ENCODE data around the gene KDELR3. TPM values are rescaled to one million over a fixed set of nuclear protein-coding genes. Genes with fewer than 3 reads are reported as not detected.

The KDELR3 gene
- total and polyA plus RNA-seq, 2 donors (not counting 1 experiment from before 2014, with no cell fraction given) = 78.8 to 305 TPM

DNA sequence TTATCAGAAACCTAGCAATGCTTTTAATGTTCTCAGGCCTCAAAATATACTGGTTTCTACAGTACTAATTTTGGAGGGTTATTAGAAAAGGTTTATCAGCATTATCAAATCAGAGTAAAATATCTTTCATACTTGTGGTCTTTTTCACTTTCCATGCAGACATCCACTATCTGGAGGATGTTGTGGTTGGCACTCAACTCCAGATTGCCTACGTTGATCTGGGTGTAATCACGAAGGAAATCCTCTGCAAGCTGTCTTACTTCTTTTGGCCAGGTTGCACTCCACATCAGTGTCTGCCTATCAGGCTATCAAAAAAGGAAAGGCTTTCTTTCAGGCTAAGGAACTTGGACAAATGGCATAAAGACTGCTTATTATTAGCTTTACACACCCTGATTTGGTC is 26.6 kb downstream of the KDELR3 start:
- H3K27ac ChIP-seq (ENCODE audit: insufficient read depth, low read length) = no peak overlapping the region

DNA sequence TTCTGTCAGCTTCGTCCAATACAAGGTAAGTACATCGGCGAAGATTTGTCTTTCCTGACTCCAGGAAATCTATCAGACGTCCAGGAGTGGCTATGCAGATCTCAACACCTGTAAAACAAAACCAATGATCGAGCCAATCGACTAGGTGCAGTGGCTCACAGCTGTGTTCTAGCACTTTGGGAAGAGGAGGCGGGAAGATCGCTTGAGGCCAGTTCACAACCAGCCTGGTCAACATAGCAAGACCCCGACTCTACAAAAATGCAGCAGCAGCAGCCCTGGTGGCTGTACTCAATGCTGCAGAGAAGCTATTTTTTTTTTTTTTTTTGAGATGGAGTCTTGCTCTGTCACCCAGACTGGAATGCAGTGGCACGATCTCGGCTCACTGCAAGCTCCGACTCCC is 27.0 kb downstream of the KDELR3 start:
- H3K4me1 ChIP-seq (ENCODE audit: control insufficient read depth, extremely low read depth, insufficient read depth, low read length) = peaks cover 25% of the 10 kb centered on the region
- peaks cover 38% of the 10 kb centered on the region for H3K36me3 ChIP-seq (ENCODE audit: control insufficient read depth, insufficient read depth, low read length)
- H3K9me3 ChIP-seq (ENCODE audit: control insufficient read depth, insufficient read depth, low read depth, low read length) = no peaks in the 10 kb centered on the region
- no peak overlapping the region for H3K4me3 ChIP-seq (replicated peaks in 1 of 4; ENCODE audit: control extremely low read depth in 1 of 4, insufficient read depth in 1 of 4, low read depth in 3 of 4, low read length in 4 of 4)
- no peak overlapping the region for H2AFZ ChIP-seq (ENCODE audit: low read length)
- DNase-seq (ENCODE audit: low read depth in 2 of 2) = no peak
- H3K9ac ChIP-seq (ENCODE audit: insufficient read depth, low read length) = no peak overlapping the region
- H3K4me2 ChIP-seq (ENCODE audit: extremely low read depth, insufficient read depth, low read length) = no peak overlapping the region
- no peaks in the 10 kb centered on the region for H3K27me3 ChIP-seq (ENCODE audit: control insufficient read depth, insufficient read depth, low read length)
- H3K27ac ChIP-seq (ENCODE audit: insufficient read depth, low read length) = no peak overlapping the region
- no peaks in the 10 kb centered on the region for H4K20me1 ChIP-seq (ENCODE audit: control insufficient read depth, extremely low read depth, insufficient read depth, low read length)
- TF ChIP-seq, protein P1, sequence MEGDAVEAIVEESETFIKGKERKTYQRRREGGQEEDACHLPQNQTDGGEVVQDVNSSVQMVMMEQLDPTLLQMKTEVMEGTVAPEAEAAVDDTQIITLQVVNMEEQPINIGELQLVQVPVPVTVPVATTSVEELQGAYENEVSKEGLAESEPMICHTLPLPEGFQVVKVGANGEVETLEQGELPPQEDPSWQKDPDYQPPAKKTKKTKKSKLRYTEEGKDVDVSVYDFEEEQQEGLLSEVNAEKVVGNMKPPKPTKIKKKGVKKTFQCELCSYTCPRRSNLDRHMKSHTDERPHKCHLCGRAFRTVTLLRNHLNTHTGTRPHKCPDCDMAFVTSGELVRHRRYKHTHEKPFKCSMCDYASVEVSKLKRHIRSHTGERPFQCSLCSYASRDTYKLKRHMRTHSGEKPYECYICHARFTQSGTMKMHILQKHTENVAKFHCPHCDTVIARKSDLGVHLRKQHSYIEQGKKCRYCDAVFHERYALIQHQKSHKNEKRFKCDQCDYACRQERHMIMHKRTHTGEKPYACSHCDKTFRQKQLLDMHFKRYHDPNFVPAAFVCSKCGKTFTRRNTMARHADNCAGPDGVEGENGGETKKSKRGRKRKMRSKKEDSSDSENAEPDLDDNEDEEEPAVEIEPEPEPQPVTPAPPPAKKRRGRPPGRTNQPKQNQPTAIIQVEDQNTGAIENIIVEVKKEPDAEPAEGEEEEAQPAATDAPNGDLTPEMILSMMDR (conservative IDR thresholded peaks at IDR 0.05 in 1 of 2, IDR thresholded peaks at IDR 0.05 in 1 of 2; ENCODE audit: low read depth in 1 of 2, low read length in 2 of 2) = no peak
- no peak for TF ChIP-seq EZH2 (IDR thresholded peaks at IDR 0.05; ENCODE audit: low read length, missing control alignments)
- peaks cover 52% of the 10 kb centered on the region for H3K79me2 ChIP-seq (ENCODE audit: control insufficient read depth, insufficient read depth, low read length)

More for the DNA sequence above, 26.6 kb downstream of the KDELR3 start:
- Histone ChIP-seq H3K9me3 (ENCODE audit: control insufficient read depth, insufficient read depth, low read depth, low read length) (no peaks in the 10 kb centered on the region), H3K4me2 (ENCODE audit: extremely low read depth, insufficient read depth, low read length) (no peak overlapping the region), H3K9ac (ENCODE audit: insufficient read depth, low read length) (no peak overlapping the region), H4K20me1 (ENCODE audit: control insufficient read depth, extremely low read depth, insufficient read depth, low read length) (no peaks in the 10 kb centered on the region), H3K27me3 (ENCODE audit: control insufficient read depth, insufficient read depth, low read length) (no peaks in the 10 kb centered on the region), H3K4me3 (replicated peaks in 1 of 4; ENCODE audit: control extremely low read depth in 1 of 4, insufficient read depth in 1 of 4, low read depth in 3 of 4, low read length in 4 of 4) (no peak overlapping the region), H3K4me1 (ENCODE audit: control insufficient read depth, extremely low read depth, insufficient read depth, low read length) (peaks cover 25% of the 10 kb centered on the region), H3K79me2 (ENCODE audit: control insufficient read depth, insufficient read depth, low read length) (peaks cover 52% of the 10 kb centered on the region), H2AFZ (ENCODE audit: low read length) (no peak overlapping the region), H3K36me3 (ENCODE audit: control insufficient read depth, insufficient read depth, low read length) (peaks cover 38% of the 10 kb centered on the region)
- peak in 1 of 2 donors; percentile 90 for DNase-seq (ENCODE audit: low read depth in 2 of 2)
- TF ChIP-seq, protein P1 (conservative IDR thresholded peaks at IDR 0.05 in 1 of 2, IDR thresholded peaks at IDR 0.05 in 1 of 2; ENCODE audit: low read depth in 1 of 2, low read length in 2 of 2) = no peak
- TF ChIP-seq EZH2 (IDR thresholded peaks at IDR 0.05; ENCODE audit: low read length, missing control alignments) = no peak

GRCh38 chr22:38497869-38498268 is 30.0 kb downstream of the KDELR3 start:
- no peaks in the 10 kb centered on the region for H3K9me3 ChIP-seq (ENCODE audit: control insufficient read depth, insufficient read depth, low read depth, low read length)
- TF ChIP-seq, protein P1 (conservative IDR thresholded peaks at IDR 0.05 in 1 of 2, IDR thresholded peaks at IDR 0.05 in 1 of 2; ENCODE audit: low read depth in 1 of 2, low read length in 2 of 2) = no peak
- TF ChIP-seq EZH2 (IDR thresholded peaks at IDR 0.05; ENCODE audit: low read length, missing control alignments) = no peak
- peaks cover 35% of the 10 kb centered on the region for H3K36me3 ChIP-seq (ENCODE audit: control insufficient read depth, insufficient read depth, low read length)
- peaks cover 4% of the 10 kb centered on the region for H4K20me1 ChIP-seq (ENCODE audit: control insufficient read depth, extremely low read depth, insufficient read depth, low read length)
- H3K27ac ChIP-seq (ENCODE audit: insufficient read depth, low read length) = no peak overlapping the region
- H2AFZ ChIP-seq (ENCODE audit: low read length) = no peak overlapping the region
- H3K4me2 ChIP-seq (ENCODE audit: extremely low read depth, insufficient read depth, low read length) = no peak overlapping the region
- no peak for DNase-seq (ENCODE audit: low read depth in 2 of 2)
- peaks cover 72% of the 10 kb centered on the region for H3K79me2 ChIP-seq (ENCODE audit: control insufficient read depth, insufficient read depth, low read length)
- no peaks in the 10 kb centered on the region for H3K27me3 ChIP-seq (ENCODE audit: control insufficient read depth, insufficient read depth, low read length)
- no peak overlapping the region for H3K4me3 ChIP-seq (replicated peaks in 1 of 4; ENCODE audit: control extremely low read depth in 1 of 4, insufficient read depth in 1 of 4, low read depth in 3 of 4, low read length in 4 of 4)
- H3K4me1 ChIP-seq (ENCODE audit: control insufficient read depth, extremely low read depth, insufficient read depth, low read length) = peaks cover 11% of the 10 kb centered on the region
- no peak overlapping the region for H3K9ac ChIP-seq (ENCODE audit: insufficient read depth, low read length)

Measured in fibroblast of lung (primary cell).